ENCODE data around the gene VMP1. TPM values are rescaled to one million over a fixed set of nuclear protein-coding genes. Genes with fewer than 3 reads are reported as not detected.
"Not testable (repeated sequence)": the region's sequence is repeated elsewhere in the genome, so short reads cannot be mapped to it uniquely, and the experiment has no call there.

VMP1 gene
- total RNA-seq, 1 experiment from 2014 or later = 281 TPM

- ChIA-PET CTCF (interaction anchor here (0.6 kb wide), 1 partner anchor 74 kb away, joined by 4 read pairs; no protein-coding TSS in a partner anchor), POLR2A (interaction anchor here (0.6 to 2.6 kb wide), 3 partner anchors 10 to 26 kb away, joined by 3 to 52 read pairs (median 7); no protein-coding TSS in a partner anchor)
- no TSS peak for BruUV-seq (replicated peaks)
- H3K27ac ChIP-seq (ENCODE audit: low read length) = peak overlapping the region; percentile 100
- no peaks in the 10 kb centered on the region for H3K27me3 ChIP-seq (ENCODE audit: control insufficient read depth, insufficient read depth, low read length)
- intact Hi-C loops (cut with micrococcal nuclease; ENCODE audit: unreplicated experiment) (no loop called here), in situ Hi-C loops (cut with HindIII; ENCODE audit: low pct_unique_long_range_greater_than_20kb, low sequenced_read_pairs) (no loop called here)
- H3K36me3 ChIP-seq (ENCODE audit: control insufficient read depth, insufficient read depth, low read length) = no peaks in the 10 kb centered on the region; the same call in 1 of the 2 replicates
- TF ChIP-seq POLR2AphosphoS5 (IDR thresholded peaks at IDR 0.05; ENCODE audit: low read depth, low read length) = no peak
- no peak for TF ChIP-seq TCF7L2 (IDR thresholded peaks at IDR 0.05; ENCODE audit: low read depth, low read length)
- TF ChIP-seq, protein P1, sequence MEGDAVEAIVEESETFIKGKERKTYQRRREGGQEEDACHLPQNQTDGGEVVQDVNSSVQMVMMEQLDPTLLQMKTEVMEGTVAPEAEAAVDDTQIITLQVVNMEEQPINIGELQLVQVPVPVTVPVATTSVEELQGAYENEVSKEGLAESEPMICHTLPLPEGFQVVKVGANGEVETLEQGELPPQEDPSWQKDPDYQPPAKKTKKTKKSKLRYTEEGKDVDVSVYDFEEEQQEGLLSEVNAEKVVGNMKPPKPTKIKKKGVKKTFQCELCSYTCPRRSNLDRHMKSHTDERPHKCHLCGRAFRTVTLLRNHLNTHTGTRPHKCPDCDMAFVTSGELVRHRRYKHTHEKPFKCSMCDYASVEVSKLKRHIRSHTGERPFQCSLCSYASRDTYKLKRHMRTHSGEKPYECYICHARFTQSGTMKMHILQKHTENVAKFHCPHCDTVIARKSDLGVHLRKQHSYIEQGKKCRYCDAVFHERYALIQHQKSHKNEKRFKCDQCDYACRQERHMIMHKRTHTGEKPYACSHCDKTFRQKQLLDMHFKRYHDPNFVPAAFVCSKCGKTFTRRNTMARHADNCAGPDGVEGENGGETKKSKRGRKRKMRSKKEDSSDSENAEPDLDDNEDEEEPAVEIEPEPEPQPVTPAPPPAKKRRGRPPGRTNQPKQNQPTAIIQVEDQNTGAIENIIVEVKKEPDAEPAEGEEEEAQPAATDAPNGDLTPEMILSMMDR (IDR thresholded peaks at IDR 0.05) = no peak
- no peak for TF ChIP-seq REST (IDR thresholded peaks at IDR 0.05; ENCODE audit: insufficient read depth in 1 of 2, low read depth in 2 of 2, low read length in 1 of 2)
- TF ChIP-seq SIN3A (IDR thresholded peaks at IDR 0.05; ENCODE audit: borderline replicate concordance, insufficient read depth, low read depth, low read length) = no peak
- ATAC-seq = no peak
- no peak overlapping the region for H3K4me3 ChIP-seq (ENCODE audit: low read depth in 2 of 2, low read length in 2 of 2)
- DNase-seq (ENCODE audit: low read depth, low spot score) = no peak
- H3K4me1 ChIP-seq (ENCODE audit: control insufficient read depth, insufficient read depth, low read length) = peaks cover 81% of the 10 kb centered on the region
- H3K9me3 ChIP-seq (ENCODE audit: control insufficient read depth, insufficient read depth, low read depth, low read length) = no peaks in the 10 kb centered on the region
Measured at GRCh38 chr17:59828478-59828760, 121.0 kb downstream of the VMP1 start.

- H3K4me3 ChIP-seq (ENCODE audit: low read depth in 2 of 2, low read length in 2 of 2); intact Hi-C loops (cut with micrococcal nuclease; ENCODE audit: unreplicated experiment); DNase-seq (ENCODE audit: low read depth, low spot score); H3K27me3 ChIP-seq (ENCODE audit: control insufficient read depth, insufficient read depth, low read length); in situ Hi-C loops (cut with HindIII; ENCODE audit: low pct_unique_long_range_greater_than_20kb, low sequenced_read_pairs); H3K36me3 ChIP-seq (ENCODE audit: control insufficient read depth, insufficient read depth, low read length); H3K9me3 ChIP-seq (ENCODE audit: control insufficient read depth, insufficient read depth, low read depth, low read length): not testable (repeated sequence)
- TSS peak; percentile 94 for BruUV-seq (replicated peaks)
- peak; percentile 33 for ATAC-seq
- POLR2A ChIA-PET = interaction anchor here (0.6 to 2.6 kb wide), 5 partner anchors 9 to 120 kb away, joined by 3 to 52 read pairs (median 5); no protein-coding TSS in a partner anchor
- H3K27ac ChIP-seq (ENCODE audit: low read length) = peak overlapping the region; percentile 100
- CTCF ChIA-PET = interaction anchor here (0.6 to 0.9 kb wide), 2 partner anchors 30 to 73 kb away, joined by 3 to 4 read pairs; no protein-coding TSS in a partner anchor
- peaks cover 85% of the 10 kb centered on the region for H3K4me1 ChIP-seq (ENCODE audit: control insufficient read depth, insufficient read depth, low read length)
Measured at GRCh38 chr17:59828819-59829216, 121.4 kb downstream of the VMP1 start.

DNA sequence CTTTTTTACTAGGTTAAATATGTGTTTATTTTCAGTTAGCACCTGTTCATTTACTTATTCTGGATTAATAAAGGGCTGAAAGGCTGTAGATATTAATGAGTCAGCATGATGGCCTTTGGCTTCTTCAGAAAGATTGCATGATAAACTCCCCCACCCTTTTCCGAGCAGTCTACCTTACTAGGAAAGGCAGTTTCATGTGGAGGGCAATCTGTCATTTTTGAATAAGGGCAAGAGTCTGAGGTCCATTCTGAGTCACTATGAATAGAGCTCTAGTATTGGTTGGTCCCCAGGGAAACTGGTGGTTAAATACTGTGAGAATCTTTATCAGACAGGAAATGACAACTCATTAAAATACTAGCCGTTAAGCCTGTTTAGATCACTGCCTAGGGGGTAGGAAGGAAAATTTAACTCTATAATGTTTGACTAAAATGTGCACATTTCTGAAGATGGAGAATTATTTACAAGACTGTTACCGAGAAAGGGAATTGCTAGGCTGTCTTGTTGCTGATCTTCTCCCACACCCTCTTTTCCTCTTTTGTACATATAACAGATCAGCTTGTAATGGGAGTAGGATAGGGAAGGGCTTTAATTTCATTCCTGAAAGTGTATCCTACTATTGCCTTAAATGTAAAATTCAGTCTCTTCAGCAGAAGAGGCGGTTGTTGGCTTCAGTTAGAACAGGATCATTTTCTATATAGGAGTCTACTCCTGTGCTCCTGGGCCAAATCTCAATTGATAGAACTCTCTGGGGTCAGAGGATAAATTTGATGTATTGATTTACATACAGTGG is 122.0 kb downstream of the VMP1 start:
- ChIA-PET POLR2A (interaction anchor here (0.6 to 2.6 kb wide), 5 partner anchors 9 to 121 kb away, joined by 3 to 52 read pairs (median 5); no protein-coding TSS in a partner anchor), CTCF (interaction anchor here (0.9 kb wide), 1 partner anchor 30 kb away, joined by 3 read pairs; no protein-coding TSS in a partner anchor)
- in situ Hi-C loops (cut with HindIII; ENCODE audit: low pct_unique_long_range_greater_than_20kb, low sequenced_read_pairs) = no loop called here
- no peaks in the 10 kb centered on the region for H3K27me3 ChIP-seq (ENCODE audit: control insufficient read depth, insufficient read depth, low read length)
- no peaks in the 10 kb centered on the region for H3K9me3 ChIP-seq (ENCODE audit: control insufficient read depth, insufficient read depth, low read depth, low read length)
- ATAC-seq (peak; percentile 91), DNase-seq (ENCODE audit: low read depth, low spot score) (peak; percentile 97)
- peak overlapping the region in 1 of 2 experiments; percentile 6; a peak in 1 of 4 replicates for H3K4me3 ChIP-seq (ENCODE audit: low read depth in 2 of 2, low read length in 2 of 2)
- intact Hi-C loops (cut with micrococcal nuclease; ENCODE audit: unreplicated experiment) = no loop called here
- H3K27ac ChIP-seq (ENCODE audit: low read length) = peak overlapping the region; percentile 100
- peaks cover 85% of the 10 kb centered on the region for H3K4me1 ChIP-seq (ENCODE audit: control insufficient read depth, insufficient read depth, low read length)
- BruUV-seq (replicated peaks) = TSS peak; percentile 83
- peak; percentile 83; the same call in 1 of the 2 replicates for TF ChIP-seq POLR2AphosphoS5 (IDR thresholded peaks at IDR 0.05; ENCODE audit: low read depth, low read length)
- no peak for TF ChIP-seq SIN3A (IDR thresholded peaks at IDR 0.05; ENCODE audit: borderline replicate concordance, insufficient read depth, low read depth, low read length)
- TF ChIP-seq REST (IDR thresholded peaks at IDR 0.05; ENCODE audit: insufficient read depth in 1 of 2, low read depth in 2 of 2, low read length in 1 of 2) = peak in 1 of 2 experiments; percentile 51; a peak in 2 of 4 replicates
- TF ChIP-seq TCF7L2 (IDR thresholded peaks at IDR 0.05; ENCODE audit: low read depth, low read length) = peak; percentile 85
- no peaks in the 10 kb centered on the region; the same call in 1 of the 2 replicates for H3K36me3 ChIP-seq (ENCODE audit: control insufficient read depth, insufficient read depth, low read length)
